GM19395 (cell line): ENCODE results near the gene CRELD1.
"Not testable (repeated sequence)": the region's sequence is repeated elsewhere in the genome, so short reads cannot be mapped to it uniquely, and the experiment has no call there.

Experiments
- ATAC-seq: cut with Tn5 transposase; IDR thresholded peaks from one replicate; pipeline ENCODE4 v1.9.1; 2021; ENCODE audit warnings: mild to moderate bottlenecking, moderate library complexity; ENCODE audit not compliant: unreplicated experiment

Gene CRELD1

GRCh38 chr3:9934235-9934621 is 594 bp downstream of the CRELD1 start:
- peak; percentile 2 for ATAC-seq

GRCh38 chr3:9934993-9935392 is 1.4 kb downstream of the CRELD1 start:
- ATAC-seq, result no peak

- no peak for ATAC-seq
Observed at GRCh38 chr3:9935966-9936510, 2.4 kb downstream of the CRELD1 start.

DNA sequence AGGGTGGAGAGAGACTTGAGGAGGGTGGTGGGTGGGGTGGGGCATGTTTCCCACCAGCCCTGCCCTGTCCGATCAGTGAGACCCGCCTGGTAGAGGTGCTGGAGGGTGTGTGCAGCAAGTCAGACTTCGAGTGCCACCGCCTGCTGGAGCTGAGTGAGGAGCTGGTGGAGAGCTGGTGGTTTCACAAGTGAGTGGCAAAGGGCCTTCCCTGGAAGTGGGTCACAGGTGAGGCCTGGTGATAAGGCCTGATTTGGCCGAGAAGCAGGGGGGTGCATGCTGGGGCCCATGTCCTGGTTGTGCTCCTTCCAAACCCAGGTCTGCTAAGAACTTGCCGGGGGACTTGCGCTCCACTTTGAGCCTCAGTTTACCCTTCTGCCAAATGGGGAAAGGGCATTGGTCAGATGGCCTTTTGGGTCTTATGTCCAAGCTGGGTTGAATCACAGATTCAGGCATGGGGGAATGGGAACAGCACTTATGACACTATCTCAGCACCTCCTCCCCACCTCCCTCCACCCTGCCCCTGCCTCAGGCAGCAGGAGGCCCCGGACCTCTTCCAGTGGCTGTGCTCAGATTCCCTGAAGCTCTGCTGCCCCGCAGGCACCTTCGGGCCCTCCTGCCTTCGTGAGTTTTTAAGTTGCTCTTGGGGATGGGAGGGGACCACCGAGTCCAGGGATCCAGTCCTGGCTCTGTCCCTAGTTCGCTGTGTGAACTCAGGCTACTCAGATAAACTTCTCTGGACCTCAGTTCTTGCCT is 4.0 kb downstream of the CRELD1 start:
- no peak for ATAC-seq

- no peak for ATAC-seq
Observed at GRCh38 chr3:9938966-9939365, 5.3 kb downstream of the CRELD1 start.

DNA sequence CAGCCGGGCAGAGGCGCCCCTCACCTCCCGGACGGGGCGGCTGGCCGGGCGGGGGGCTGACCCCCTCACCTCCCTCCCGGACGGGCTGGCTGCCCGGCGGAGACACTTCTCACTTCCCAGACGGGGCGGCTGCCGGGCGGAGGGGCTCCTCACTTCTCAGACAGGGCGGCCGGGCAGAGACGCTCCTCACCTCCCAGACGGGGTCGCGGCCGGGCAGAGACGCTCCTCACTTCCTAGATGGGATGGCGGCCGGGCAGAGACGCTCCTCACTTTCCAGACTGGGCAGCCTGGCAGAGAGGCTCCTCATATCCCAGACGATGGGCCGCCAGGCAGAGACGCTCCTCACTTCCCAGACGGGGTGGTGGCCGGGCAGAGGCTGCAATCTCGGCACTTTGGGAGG is 6.3 kb downstream of the CRELD1 start:
- ATAC-seq, result not testable (repeated sequence)

DNA sequence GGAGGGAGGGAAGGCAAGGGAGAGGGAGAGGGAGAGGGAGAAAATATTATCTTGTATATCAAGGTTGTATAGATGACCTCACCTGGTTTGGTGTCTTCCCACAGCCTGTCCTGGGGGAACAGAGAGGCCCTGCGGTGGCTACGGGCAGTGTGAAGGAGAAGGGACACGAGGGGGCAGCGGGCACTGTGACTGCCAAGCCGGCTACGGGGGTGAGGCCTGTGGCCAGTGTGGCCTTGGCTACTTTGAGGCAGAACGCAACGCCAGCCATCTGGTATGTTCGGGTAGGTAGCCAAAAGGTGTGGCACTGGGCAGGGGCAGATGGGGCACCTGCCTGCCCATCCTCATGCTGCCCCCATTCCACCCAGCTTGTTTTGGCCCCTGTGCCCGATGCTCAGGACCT is 7.1 kb downstream of the CRELD1 start:
- no peak for ATAC-seq

GRCh38 chr3:9942164-9942563 is 8.5 kb downstream of the CRELD1 start:
- ATAC-seq, result no peak

DNA sequence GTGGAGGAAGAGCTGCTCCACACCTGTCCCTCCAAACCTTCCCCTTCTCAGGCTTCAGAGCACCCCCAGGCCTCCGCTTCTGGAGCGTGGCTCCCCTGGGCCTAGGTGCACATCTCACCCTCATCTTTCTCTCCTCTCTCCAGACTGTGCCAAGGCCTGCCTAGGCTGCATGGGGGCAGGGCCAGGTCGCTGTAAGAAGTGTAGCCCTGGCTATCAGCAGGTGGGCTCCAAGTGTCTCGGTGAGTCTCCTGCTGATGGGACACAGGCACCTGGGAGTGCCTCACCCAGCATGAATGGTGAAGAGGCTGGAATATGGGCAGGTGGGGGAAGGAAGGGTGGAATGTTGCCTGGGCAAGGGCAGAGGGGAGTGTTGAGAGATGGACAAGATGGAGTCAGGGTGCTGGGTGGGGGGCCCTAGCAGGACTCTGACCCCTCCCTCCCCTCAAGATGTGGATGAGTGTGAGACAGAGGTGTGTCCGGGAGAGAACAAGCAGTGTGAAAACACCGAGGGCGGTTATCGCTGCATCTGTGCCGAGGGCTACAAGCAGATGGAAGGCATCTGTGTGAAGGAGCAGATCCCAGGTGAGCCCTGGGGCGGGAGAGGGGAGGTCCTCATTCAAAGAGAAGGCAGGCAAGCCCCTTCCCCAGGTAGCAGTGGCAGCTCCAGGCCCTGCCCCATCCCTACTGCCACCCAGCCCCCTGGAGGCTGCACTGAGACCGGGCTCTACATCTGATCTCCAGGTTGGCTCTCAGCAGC is 9.5 kb downstream of the CRELD1 start:
- no peak for ATAC-seq

DNA sequence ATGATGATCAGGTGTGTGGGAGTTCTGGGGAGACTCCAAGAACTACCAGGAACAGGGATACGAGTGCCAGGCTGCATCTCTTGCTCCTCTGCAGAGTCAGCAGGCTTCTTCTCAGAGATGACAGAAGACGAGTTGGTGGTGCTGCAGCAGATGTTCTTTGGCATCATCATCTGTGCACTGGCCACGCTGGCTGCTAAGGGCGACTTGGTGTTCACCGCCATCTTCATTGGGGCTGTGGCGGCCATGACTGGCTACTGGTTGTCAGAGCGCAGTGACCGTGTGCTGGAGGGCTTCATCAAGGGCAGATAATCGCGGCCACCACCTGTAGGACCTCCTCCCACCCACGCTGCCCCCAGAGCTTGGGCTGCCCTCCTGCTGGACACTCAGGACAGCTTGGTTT is 10.6 kb downstream of the CRELD1 start:
- ATAC-seq, result no peak

DNA sequence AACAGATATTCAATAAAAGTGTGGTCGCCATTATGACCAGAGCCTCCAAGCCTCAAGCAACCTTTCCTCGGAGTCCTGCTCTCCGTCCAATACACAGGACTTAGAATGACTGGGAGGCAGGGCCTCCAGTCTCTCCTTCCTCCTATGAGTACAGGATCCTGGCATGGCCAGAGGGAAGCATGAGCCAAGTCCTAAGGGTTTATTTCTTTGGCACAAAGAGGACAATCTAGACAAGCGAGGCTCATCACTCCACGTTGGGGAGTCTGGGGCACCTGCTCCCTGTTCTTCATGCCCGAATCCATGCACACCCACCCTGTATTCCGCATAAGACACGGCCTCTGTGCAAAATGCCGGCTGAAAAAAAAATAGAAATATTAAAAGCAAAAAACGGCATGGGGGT is 11.7 kb downstream of the CRELD1 start:
- ATAC-seq, result no peak

GRCh38 chr3:9946112-9947024 is 12.7 kb downstream of the CRELD1 start:
- peak; percentile 75 for ATAC-seq

DNA sequence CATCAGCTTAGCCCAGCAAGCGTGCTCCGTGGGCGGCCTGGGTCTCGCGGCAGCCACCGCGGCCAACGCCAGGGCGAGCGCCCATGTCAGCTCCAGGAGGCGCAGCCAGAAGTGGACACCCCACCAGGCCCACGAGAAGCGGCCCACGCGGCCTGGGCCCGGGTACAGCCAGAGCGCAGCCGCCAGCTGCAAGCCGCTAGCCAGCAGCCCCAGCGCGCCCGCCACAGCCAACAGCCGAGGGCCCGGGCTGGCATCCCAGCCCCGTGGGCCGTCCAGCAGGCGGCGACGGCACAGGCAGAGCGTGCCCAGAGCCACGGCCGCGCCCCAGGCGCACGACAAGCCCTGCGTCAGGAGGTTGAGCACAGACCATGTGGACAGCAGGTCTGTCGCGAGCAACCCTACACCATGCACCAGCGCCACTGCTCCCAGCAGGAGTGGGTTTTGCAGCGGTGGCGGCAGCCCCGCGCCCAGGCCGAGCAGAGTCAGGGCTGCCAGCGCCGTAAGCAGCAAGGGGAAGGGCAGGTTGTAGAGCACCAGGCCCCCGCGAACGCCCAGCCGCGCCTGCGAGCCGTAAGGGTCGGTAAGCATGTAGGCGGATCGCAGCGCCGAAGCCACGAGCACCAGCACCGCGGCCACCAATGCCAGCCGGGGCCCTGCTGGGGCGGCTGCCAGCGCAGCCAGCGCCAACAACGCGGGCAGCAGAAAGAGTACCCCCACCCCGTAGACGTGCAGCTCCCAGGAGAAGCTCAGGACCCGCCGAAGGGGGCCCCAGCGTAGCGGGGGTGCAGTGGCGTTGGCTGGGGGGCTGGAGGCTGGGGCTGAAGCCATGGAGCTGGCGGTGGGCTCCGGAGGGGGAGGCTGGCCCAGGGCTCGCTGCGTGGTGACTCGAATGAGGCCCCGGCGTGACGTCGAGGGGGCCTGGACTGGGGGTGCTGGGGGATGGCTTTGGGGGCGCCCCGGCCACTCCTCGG is 13.7 kb downstream of the CRELD1 start:
- ATAC-seq, result no peak

- no peak for ATAC-seq
Observed at GRCh38 chr3:9948586-9948985, 15.0 kb downstream of the CRELD1 start.

DNA sequence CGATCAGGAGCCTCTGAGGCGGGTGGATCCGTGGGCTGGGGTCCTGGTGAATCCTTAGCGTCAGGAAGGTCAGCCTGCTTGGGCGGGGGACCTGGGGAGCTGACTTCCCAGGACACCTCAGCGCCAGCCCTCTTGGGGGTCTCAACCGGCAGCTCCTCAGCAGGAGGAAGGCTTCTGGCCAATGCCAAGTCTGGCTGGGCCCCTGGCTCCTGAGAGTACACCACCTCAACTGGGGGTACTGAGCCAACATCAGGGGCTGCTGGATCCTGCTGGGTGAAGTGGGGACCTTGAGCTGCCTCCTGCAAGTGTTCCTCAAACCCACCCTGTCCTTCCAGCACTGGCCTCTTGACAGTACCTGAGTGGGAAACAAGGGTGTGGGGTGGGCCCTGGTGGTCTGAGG is 15.5 kb downstream of the CRELD1 start:
- no peak for ATAC-seq

DNA sequence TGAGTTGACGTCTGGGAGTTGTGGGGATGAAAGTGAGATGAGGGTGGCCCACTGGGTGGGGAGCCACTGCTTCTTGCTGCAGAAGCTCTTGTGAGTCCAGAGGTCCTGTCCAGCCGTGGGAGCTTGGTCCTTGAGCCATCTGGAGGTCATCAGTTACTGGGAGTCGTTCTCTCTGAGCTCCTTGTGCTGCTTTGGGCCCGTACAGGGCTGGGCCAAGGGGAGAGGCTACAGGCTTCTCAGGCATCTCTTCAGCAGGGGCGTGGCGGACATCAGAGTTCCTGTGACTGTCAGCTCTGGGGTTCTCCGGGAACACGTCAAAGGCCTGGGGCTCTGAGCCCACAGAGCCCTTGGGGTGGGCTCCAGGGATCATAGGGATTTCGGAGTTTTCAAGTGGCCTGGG is 16.0 kb downstream of the CRELD1 start:
- ATAC-seq, result no peak

DNA sequence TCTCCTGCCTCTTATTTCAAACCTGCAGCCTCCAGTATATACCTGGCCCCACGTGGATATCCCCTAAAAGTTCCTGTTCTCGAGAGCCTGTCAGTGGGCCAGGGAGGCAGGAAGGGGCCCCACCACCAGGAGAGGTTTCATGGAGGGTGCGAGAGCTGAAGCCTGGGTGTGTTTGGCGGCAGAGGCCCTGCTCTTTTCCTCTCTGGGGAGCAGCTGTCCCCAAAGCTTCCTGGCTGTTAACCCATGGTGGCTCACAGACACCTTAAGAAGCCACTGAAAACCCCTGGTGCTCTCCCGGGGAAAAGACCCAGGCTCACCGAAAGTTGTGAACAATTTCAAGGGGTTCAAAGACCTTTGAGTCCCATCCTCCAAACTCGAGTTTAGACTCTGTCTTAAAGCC is 17.5 kb downstream of the CRELD1 start:
- no peak for ATAC-seq

DNA sequence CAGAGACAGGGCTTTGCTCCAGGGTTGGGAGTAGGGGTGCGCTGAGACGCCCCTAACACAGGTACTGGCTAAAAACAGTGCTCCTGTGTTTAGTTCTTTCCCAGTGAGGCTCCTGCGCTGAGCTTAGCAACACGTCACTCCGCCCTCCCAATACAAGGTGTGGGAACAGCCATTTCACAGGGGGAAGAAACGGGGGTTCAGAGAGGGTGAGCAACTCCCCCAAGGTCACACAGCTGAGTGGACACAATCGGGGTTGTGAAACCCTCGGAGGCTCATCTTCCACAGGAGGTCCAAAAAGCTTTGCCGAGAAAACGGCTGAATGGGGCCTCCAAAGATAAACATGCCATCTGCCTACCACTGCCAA is 17.9 kb downstream of the CRELD1 start:
- ATAC-seq, result no peak

DNA sequence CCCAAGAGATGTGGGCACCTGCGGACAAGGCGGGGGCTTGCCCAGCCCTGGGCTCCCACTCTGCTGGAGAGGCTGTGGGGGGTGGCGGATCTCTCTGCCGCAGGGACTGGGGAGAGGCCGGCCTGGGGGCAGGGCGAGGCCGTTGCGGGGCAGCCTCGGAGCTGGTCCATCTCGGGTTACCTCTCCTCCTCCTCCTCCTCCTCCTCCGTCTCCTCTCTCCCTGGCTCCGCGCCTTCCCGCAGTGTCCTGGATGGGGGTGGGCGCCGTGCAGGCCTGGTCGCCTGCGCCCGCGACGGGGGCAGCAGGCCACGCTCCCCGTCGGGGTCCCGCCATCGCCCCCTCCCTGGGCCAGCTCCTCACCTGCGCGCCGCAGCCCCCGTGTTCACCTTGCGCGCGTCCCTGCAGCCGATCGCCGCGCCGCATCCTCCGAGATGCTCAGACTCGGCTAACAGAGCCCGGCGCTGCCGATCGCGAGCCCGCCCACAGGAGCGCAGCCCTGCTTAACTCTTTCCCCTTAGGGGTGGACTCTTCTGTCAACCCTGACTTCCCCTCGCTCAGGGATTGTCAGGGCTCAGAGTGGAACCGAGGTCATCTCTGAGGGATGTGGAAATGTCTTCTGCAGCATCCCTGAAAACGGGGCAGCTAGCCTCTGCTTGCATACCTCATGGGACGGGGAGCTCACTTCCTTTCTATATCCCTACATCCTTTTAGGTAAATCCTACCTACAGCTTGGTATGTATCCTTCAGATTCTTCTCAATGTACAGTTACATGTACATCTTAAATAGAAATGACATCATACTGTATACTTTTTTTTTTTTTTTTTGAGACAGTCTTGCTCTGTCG is 18.6 kb downstream of the CRELD1 start, which contains the start of gene PRRT3:
TSS of gene PRRT3 (minus strand) at position 447 of the 844 bp plus-strand sequence. CDS start 2,293 bp downstream, outside the sequence.
- ATAC-seq, result peak; percentile 74
